ENCODE data around the gene CDC42BPA. TPM values are rescaled to one million over a fixed set of nuclear protein-coding genes. Genes with fewer than 3 reads are reported as not detected.

CDC42BPA gene
- total and polyA plus RNA-seq, 2 donors from 2014 or later: 11.2 to 60.7 TPM

GRCh38 chr1:226949401-226949800 is 368.9 kb downstream of the CDC42BPA start:
- H3K4me1 ChIP-seq (ENCODE audit: control insufficient read depth in 2 of 3, insufficient read depth in 2 of 3, low read depth in 1 of 3, low read length in 3 of 3): peaks cover 0 to 25% (median 16%) of the 10 kb centered on the region in 3 donors
- H3K4me3 ChIP-seq (ENCODE audit: low read length in 3 of 3): no peak overlapping the region
- DNase-seq (no peak), FAIRE-seq (no peak)
- no peaks in the 10 kb centered on the region for H3K36me3 ChIP-seq (ENCODE audit: control insufficient read depth in 2 of 3, insufficient read depth in 3 of 3, low read length in 3 of 3)
- no peaks in the 10 kb centered on the region for H3K27me3 ChIP-seq (ENCODE audit: control insufficient read depth, insufficient read depth, low read length)
- TF ChIP-seq CTCF (IDR thresholded peaks at IDR 0.05; ENCODE audit: borderline replicate concordance, extremely low read depth, insufficient read depth): no peak
- no peak overlapping the region for H3K27ac ChIP-seq (ENCODE audit: low read depth in 2 of 2, low read length in 2 of 2)
- no peak overlapping the region for H3K9ac ChIP-seq (ENCODE audit: low read length in 3 of 3)
- H3K9me3 ChIP-seq (ENCODE audit: control insufficient read depth in 2 of 3, insufficient read depth in 1 of 3, low read length in 3 of 3): no peaks in the 10 kb centered on the region
- intact Hi-C loops (cut with DNase I): no loop called here

GRCh38 chr1:226948996-226949395 is 369.3 kb downstream of the CDC42BPA start:
- Histone ChIP-seq H3K27me3 (ENCODE audit: control insufficient read depth, insufficient read depth, low read length) (no peaks in the 10 kb centered on the region), H3K4me3 (ENCODE audit: low read length in 3 of 3) (no peak overlapping the region), H3K4me1 (ENCODE audit: control insufficient read depth in 2 of 3, insufficient read depth in 2 of 3, low read depth in 1 of 3, low read length in 3 of 3) (peaks cover 0 to 29% (median 16%) of the 10 kb centered on the region in 3 donors), H3K9ac (ENCODE audit: low read length in 3 of 3) (no peak overlapping the region), H3K9me3 (ENCODE audit: control insufficient read depth in 2 of 3, insufficient read depth in 1 of 3, low read length in 3 of 3) (no peaks in the 10 kb centered on the region), H3K27ac (ENCODE audit: low read depth in 2 of 2, low read length in 2 of 2) (no peak overlapping the region), H3K36me3 (ENCODE audit: control insufficient read depth in 2 of 3, insufficient read depth in 3 of 3, low read length in 3 of 3) (no peaks in the 10 kb centered on the region)
- no peak for DNase-seq
- FAIRE-seq: no peak
- intact Hi-C loops (cut with DNase I): no loop called here
- no peak for TF ChIP-seq CTCF (IDR thresholded peaks at IDR 0.05; ENCODE audit: borderline replicate concordance, extremely low read depth, insufficient read depth)

GRCh38 chr1:226948480-226948879 is 369.8 kb downstream of the CDC42BPA start:
- FAIRE-seq (no peak), DNase-seq (no peak)
- intact Hi-C loops (cut with DNase I): no loop called here
- no peak for TF ChIP-seq CTCF (IDR thresholded peaks at IDR 0.05; ENCODE audit: borderline replicate concordance, extremely low read depth, insufficient read depth)
- H3K9me3 ChIP-seq (ENCODE audit: control insufficient read depth in 2 of 3, insufficient read depth in 1 of 3, low read length in 3 of 3): no peaks in the 10 kb centered on the region
- H3K27ac ChIP-seq (ENCODE audit: low read depth in 2 of 2, low read length in 2 of 2): no peak overlapping the region
- H3K4me1 ChIP-seq (ENCODE audit: control insufficient read depth in 2 of 3, insufficient read depth in 2 of 3, low read depth in 1 of 3, low read length in 3 of 3): peaks cover 0 to 34% (median 22%) of the 10 kb centered on the region in 3 donors
- H3K36me3 ChIP-seq (ENCODE audit: control insufficient read depth in 2 of 3, insufficient read depth in 3 of 3, low read length in 3 of 3): no peaks in the 10 kb centered on the region
- H3K4me3 ChIP-seq (ENCODE audit: low read length in 3 of 3): no peak overlapping the region
- H3K9ac ChIP-seq (ENCODE audit: low read length in 3 of 3): no peak overlapping the region
- no peaks in the 10 kb centered on the region for H3K27me3 ChIP-seq (ENCODE audit: control insufficient read depth, insufficient read depth, low read length)

- no peak for TF ChIP-seq CTCF (IDR thresholded peaks at IDR 0.05; ENCODE audit: borderline replicate concordance, extremely low read depth, insufficient read depth)
- no peak for DNase-seq
- no peak for FAIRE-seq
These were observed 370.2 kb downstream of the CDC42BPA start for GRCh38 chr1:226948051-226948450.

More at GRCh38 chr1:226948051-226948450, 370.2 kb downstream of the CDC42BPA start:
- intact Hi-C loops (cut with DNase I): no loop called here
- Histone ChIP-seq H3K36me3 (ENCODE audit: control insufficient read depth in 2 of 3, insufficient read depth in 3 of 3, low read length in 3 of 3) (no peaks in the 10 kb centered on the region), H3K27me3 (ENCODE audit: control insufficient read depth, insufficient read depth, low read length) (no peaks in the 10 kb centered on the region), H3K4me1 (ENCODE audit: control insufficient read depth in 2 of 3, insufficient read depth in 2 of 3, low read depth in 1 of 3, low read length in 3 of 3) (peaks cover 0 to 38% (median 22%) of the 10 kb centered on the region in 3 donors), H3K9ac (ENCODE audit: low read length in 3 of 3) (no peak overlapping the region), H3K27ac (ENCODE audit: low read depth in 2 of 2, low read length in 2 of 2) (no peak overlapping the region), H3K4me3 (ENCODE audit: low read length in 3 of 3) (no peak overlapping the region), H3K9me3 (ENCODE audit: control insufficient read depth in 2 of 3, insufficient read depth in 1 of 3, low read length in 3 of 3) (no peaks in the 10 kb centered on the region)
